WTC11 (cell line): ENCODE results near the gene SIN3B. TPM values are rescaled to one million over a fixed set of nuclear protein-coding genes. Genes with fewer than 3 reads are reported as not detected.
"Not testable (repeated sequence)": the region's sequence is repeated elsewhere in the genome, so short reads cannot be mapped to it uniquely, and the experiment has no call there.

Experiments used
- ATAC-seq: fragments of 200-7000 bp; cut with Tn5 transposase; 2 replicates; pipeline ENCODE4 v1.10.0; 2021; ENCODE audit warnings: mild to moderate bottlenecking, moderate library complexity
- CTCF ChIA-PET: fragments of 300-600 bp; sonication (Branson Sonifier 250); formaldehyde crosslinking; loops from one replicate; lab custom pipeline; 2021; ENCODE audit warnings: antibody characterized with exemption; lab: Charles Lee
- POLR2A ChIA-PET: fragments of 350-600 bp; sonication (Branson Sonifier 250); formaldehyde crosslinking; loops from one replicate; lab custom pipeline; 2021; ENCODE audit warnings: antibody characterized with exemption; lab: Charles Lee
- DNase-seq: peaks from one replicate; pipeline ENCODE4 v3.0.0; 2021; ENCODE audit warnings: low spot score
- H3K27ac Mint-ChIP-seq: 2 replicates; pipeline ENCODE4 v1.8.0; 2021; ENCODE audit warnings: mixed read lengths
- H3K27me3 Mint-ChIP-seq: 2 replicates; pipeline ENCODE4 v1.8.0; 2021; ENCODE audit warnings: low read depth, mild to moderate bottlenecking, moderate library complexity, mixed read lengths
- H3K36me3 Mint-ChIP-seq: 2 replicates; pipeline ENCODE4 v1.8.0; 2021; ENCODE audit warnings: mixed read lengths
- H3K4me1 Mint-ChIP-seq: 2 replicates; pipeline ENCODE4 v1.8.0; 2022; ENCODE audit warnings: mixed read lengths
- H3K4me3 Mint-ChIP-seq: 2 replicates; pipeline ENCODE4 v1.8.0; 2021; ENCODE audit warnings: mild to moderate bottlenecking, moderate library complexity, mixed read lengths
- H3K9me3 Mint-ChIP-seq: 2 replicates; pipeline ENCODE4 v1.8.0; 2021; ENCODE audit warnings: mixed read lengths
- ETV6 ChIP-seq: sonication (generic); formaldehyde crosslinking; IDR thresholded peaks from 2 replicates; pipeline ENCODE4 v1.8.1; 2022; ENCODE audit warnings: mild to moderate bottlenecking, missing genetic modification reagents
- FOXJ3 ChIP-seq: sonication (generic); formaldehyde crosslinking; IDR thresholded peaks from 2 replicates; pipeline ENCODE4 v1.9.0; 2021; ENCODE audit warnings: missing genetic modification reagents, mild to moderate bottlenecking, borderline replicate concordance
- GTF2I ChIP-seq: fragments of 250-450 bp; sonication (Bioruptor Pico); conservative IDR thresholded peaks from 2 replicates; pipeline ENCODE4 v1.4.0; 2021; ENCODE audit warnings: mild to moderate bottlenecking
- HMGA2 ChIP-seq: fragments of 250-450 bp; sonication (Bioruptor Pico); IDR thresholded peaks from 2 replicates; pipeline ENCODE4 v1.4.0; 2021; ENCODE audit warnings: mild to moderate bottlenecking, moderate library complexity
- NFATC4 ChIP-seq: fragments of 250-450 bp; sonication (Bioruptor Pico); IDR thresholded peaks from 2 replicates; pipeline ENCODE4 v1.9.0; 2021; ENCODE audit warnings: mild to moderate bottlenecking
- SP1 ChIP-seq: sonication (generic); formaldehyde crosslinking; conservative IDR thresholded peaks from 2 replicates; pipeline ENCODE4 v1.8.1; 2022; ENCODE audit warnings: missing genetic modification reagents
- ZNF396 ChIP-seq: fragments of 250-450 bp; sonication (Bioruptor Pico); IDR thresholded peaks from 2 replicates; pipeline ENCODE4 v1.8.0; 2021; ENCODE audit warnings: mild to moderate bottlenecking, moderate library complexity, borderline replicate concordance
- ZNF423 ChIP-seq: fragments of 250-450 bp; sonication (Bioruptor Pico); IDR thresholded peaks from 2 replicates; pipeline ENCODE4 v2.1.2; 2022; ENCODE audit warnings: mild to moderate bottlenecking, moderate library complexity
- total RNA-seq: library from RNA; stranded (reverse); gene quantifications from 3 replicates; pipeline ENCODE4 v1.2.3, GENCODE V29; 2021
- TF ChIP-seq, protein P1 (sequence below): sonication (generic); formaldehyde crosslinking; IDR thresholded peaks from 2 replicates; pipeline ENCODE4 v1.8.1; 2023; ENCODE audit warnings: mild to moderate bottlenecking, missing genetic modification reagents, moderate library complexity
- TF ChIP-seq, protein P2 (sequence below): sonication (generic); formaldehyde crosslinking; IDR thresholded peaks from 2 replicates; pipeline ENCODE4 v1.8.0; 2022; ENCODE audit warnings: mild to moderate bottlenecking, missing genetic modification reagents
- TF ChIP-seq, protein P3 (sequence below): sonication (generic); formaldehyde crosslinking; IDR thresholded peaks from 2 replicates; pipeline ENCODE4 v1.8.1; 2023; ENCODE audit warnings: mild to moderate bottlenecking, missing genetic modification reagents, borderline replicate concordance
- TF ChIP-seq, protein P4 (sequence below): fragments of 250-450 bp; sonication (Bioruptor Pico); conservative IDR thresholded peaks from 2 replicates; pipeline ENCODE4 v1.9.0; 2021; ENCODE audit warnings: mild to moderate bottlenecking
- TF ChIP-seq, protein P5 (sequence below): sonication (generic); formaldehyde crosslinking; IDR thresholded peaks from 2 replicates; pipeline ENCODE4 v1.8.1; 2022; ENCODE audit warnings: low read depth, mild to moderate bottlenecking, moderate library complexity, missing genetic modification reagents, borderline replicate concordance
- TF ChIP-seq, protein P6 (sequence below): fragments of 250-450 bp; sonication (Bioruptor Pico); IDR thresholded peaks from 2 replicates; pipeline ENCODE4 v1.8.0; 2021; ENCODE audit warnings: mild to moderate bottlenecking

The SIN3B gene
- total RNA-seq, 1 experiment from 2014 or later: 87.7 TPM

DNA sequence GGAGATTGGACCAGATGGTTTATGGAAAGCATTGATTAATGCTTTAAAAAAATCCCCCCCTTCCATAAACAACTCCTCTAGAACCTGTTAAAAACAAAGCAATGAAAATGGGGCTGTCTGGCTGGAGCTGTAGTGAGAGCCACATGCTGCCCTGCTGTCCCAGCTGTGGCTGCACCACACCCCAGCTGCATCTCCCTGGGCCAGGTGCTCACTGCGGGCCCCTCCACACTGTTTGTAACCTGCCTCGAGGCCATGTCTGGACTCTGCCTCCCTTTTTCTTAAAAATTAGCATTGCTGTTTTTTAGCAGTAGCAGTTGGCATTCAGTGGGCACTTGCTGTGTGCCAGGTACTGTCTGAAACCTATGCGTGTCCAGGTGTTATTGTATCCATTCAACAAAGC, 44.4 kb downstream of the SIN3B start:
- H3K9me3 Mint-ChIP-seq: peaks cover 8% of the 10 kb centered on the region
- no peak for ATAC-seq
- no peaks in the 10 kb centered on the region; the same call in 1 of the 2 replicates for H3K27me3 Mint-ChIP-seq
- peak overlapping the region; percentile 100 for H3K27ac Mint-ChIP-seq
- H3K4me3 Mint-ChIP-seq: no peak overlapping the region
- no peak for TF ChIP-seq GTF2I (CRISPR knock-in tag)
- no peak for TF ChIP-seq ETV6 (CRISPR knock-in tag)
- no peak for TF ChIP-seq ZNF396
- peaks cover 48% of the 10 kb centered on the region for H3K36me3 Mint-ChIP-seq
- CTCF ChIA-PET: no interaction called here
- H3K4me1 Mint-ChIP-seq: no peaks in the 10 kb centered on the region
- DNase-seq: no peak
- POLR2A ChIA-PET: no interaction called here

DNA sequence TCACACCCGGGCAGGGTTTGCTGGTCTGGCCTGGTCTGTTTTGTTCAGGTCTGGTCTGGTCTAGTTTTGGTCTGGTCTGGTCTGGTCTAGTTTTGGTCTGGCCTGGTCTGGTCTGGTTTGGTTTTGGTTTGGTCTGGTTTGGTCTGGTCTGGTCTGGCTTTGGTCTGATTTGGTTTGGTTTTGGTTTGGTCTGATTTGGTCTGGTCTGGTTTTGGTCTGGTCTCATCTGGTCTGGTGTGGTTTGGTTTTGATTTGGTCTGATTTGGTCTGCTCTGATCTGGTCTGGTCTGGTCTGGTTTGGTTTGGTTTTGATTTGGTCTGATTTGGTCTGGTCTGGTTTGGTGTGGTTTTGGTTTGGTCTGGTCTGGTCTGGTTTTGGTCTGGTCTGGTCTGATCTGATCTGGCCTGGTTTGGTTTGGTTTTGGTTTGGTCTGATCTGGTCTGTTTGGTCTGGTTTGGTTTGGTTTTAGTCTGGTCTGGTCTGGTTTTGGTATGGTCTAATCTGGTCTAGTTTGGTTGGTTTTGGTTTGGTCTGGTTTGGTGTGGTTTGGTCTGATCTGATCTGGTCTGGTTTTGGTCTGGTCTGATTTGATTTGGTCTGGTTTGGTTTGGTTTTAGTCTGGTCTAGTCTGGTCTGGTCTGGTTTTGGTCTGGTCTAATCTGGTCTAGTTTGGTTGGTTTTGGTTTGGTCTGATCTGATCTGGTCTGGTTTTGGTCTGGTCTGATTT, 45.2 kb downstream of the SIN3B start:
- no peak overlapping the region for H3K4me3 Mint-ChIP-seq

DNA sequence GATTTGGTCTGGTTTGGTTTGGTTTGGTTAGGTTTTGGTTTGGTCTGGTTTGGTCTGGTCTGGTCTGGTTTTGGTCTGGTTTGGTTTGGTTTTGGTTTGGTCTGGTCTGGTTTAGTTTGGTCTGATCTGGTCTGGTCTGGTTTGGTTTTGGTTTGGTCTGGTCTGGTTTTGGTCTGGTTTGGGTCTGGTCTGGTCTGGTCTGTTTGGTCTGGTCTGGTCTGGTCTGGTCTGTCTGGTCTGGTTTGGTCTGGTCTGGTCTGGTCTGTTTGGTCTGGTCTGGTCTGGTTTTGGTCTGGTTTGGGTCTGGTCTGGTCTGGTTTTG, 45.7 kb downstream of the SIN3B start:
- peaks cover 52% of the 10 kb centered on the region for H3K36me3 Mint-ChIP-seq
- H3K27ac Mint-ChIP-seq: peak overlapping the region; percentile 100
- H3K9me3 Mint-ChIP-seq, ATAC-seq, POLR2A ChIA-PET, H3K27me3 Mint-ChIP-seq, H3K4me1 Mint-ChIP-seq, CTCF ChIA-PET, DNase-seq, H3K4me3 Mint-ChIP-seq: not testable (repeated sequence)

More for the DNA sequence above, 45.2 kb downstream of the SIN3B start:
- POLR2A ChIA-PET: no interaction called here
- Mint-ChIP-seq H3K9me3 (peaks cover 8% of the 10 kb centered on the region), H3K4me1 (no peaks in the 10 kb centered on the region), H3K27me3 (no peaks in the 10 kb centered on the region; the same call in 1 of the 2 replicates), H3K27ac (peak overlapping the region; percentile 100), H3K36me3 (peaks cover 53% of the 10 kb centered on the region)
- ATAC-seq: no peak
- CTCF ChIA-PET: no interaction called here
- no peak for TF ChIP-seq HMGA2 (CRISPR knock-in tag)
- TF ChIP-seq, protein P1, sequence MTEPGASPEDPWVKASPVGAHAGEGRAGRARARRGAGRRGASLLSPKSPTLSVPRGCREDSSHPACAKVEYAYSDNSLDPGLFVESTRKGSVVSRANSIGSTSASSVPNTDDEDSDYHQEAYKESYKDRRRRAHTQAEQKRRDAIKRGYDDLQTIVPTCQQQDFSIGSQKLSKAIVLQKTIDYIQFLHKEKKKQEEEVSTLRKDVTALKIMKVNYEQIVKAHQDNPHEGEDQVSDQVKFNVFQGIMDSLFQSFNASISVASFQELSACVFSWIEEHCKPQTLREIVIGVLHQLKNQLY: no peak
- no peak for TF ChIP-seq FOXJ3 (CRISPR knock-in tag)
- TF ChIP-seq, protein P2, sequence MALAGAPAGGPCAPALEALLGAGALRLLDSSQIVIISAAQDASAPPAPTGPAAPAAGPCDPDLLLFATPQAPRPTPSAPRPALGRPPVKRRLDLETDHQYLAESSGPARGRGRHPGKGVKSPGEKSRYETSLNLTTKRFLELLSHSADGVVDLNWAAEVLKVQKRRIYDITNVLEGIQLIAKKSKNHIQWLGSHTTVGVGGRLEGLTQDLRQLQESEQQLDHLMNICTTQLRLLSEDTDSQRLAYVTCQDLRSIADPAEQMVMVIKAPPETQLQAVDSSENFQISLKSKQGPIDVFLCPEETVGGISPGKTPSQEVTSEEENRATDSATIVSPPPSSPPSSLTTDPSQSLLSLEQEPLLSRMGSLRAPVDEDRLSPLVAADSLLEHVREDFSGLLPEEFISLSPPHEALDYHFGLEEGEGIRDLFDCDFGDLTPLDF (CRISPR knock-in tag): no peak
- TF ChIP-seq, protein P3, sequence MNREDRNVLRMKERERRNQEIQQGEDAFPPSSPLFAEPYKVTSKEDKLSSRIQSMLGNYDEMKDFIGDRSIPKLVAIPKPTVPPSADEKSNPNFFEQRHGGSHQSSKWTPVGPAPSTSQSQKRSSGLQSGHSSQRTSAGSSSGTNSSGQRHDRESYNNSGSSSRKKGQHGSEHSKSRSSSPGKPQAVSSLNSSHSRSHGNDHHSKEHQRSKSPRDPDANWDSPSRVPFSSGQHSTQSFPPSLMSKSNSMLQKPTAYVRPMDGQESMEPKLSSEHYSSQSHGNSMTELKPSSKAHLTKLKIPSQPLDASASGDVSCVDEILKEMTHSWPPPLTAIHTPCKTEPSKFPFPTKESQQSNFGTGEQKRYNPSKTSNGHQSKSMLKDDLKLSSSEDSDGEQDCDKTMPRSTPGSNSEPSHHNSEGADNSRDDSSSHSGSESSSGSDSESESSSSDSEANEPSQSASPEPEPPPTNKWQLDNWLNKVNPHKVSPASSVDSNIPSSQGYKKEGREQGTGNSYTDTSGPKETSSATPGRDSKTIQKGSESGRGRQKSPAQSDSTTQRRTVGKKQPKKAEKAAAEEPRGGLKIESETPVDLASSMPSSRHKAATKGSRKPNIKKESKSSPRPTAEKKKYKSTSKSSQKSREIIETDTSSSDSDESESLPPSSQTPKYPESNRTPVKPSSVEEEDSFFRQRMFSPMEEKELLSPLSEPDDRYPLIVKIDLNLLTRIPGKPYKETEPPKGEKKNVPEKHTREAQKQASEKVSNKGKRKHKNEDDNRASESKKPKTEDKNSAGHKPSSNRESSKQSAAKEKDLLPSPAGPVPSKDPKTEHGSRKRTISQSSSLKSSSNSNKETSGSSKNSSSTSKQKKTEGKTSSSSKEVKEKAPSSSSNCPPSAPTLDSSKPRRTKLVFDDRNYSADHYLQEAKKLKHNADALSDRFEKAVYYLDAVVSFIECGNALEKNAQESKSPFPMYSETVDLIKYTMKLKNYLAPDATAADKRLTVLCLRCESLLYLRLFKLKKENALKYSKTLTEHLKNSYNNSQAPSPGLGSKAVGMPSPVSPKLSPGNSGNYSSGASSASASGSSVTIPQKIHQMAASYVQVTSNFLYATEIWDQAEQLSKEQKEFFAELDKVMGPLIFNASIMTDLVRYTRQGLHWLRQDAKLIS (CRISPR knock-in tag): no peak
- TF ChIP-seq SP1 (CRISPR knock-in tag): no peak
- TF ChIP-seq, protein P4, sequence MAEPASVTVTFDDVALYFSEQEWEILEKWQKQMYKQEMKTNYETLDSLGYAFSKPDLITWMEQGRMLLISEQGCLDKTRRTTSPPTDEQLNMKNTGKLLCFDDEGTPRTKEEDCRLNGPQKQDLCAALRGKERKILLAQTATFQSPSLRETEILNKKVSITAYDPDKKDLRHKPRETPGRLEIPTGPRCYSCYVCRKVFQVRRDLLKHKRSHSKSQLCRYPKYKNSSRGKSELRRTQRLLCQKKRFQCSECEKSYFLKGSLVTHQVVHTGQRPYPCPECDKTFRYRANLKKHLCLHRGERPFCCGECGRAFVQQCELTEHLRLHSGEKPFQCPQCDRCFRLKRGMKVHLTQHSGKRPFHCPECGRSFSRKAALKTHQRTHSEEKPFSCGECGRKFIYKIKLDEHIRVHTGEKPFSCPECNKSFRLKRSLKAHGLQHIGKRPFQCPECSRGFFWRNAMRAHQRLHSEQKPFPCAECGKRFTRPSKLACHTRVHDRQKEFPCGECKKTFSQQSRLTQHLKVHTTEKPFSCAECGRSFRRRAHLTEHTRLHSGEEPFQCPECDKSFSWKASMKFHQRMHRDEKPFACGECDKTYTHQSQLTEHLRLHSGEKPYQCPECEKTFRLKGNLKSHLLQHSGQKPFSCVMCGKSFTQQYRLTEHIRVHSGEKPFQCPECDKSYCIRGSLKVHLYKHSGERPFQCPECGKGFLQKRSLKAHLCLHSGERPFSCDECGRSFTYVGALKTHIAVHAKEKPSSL (CRISPR knock-in tag): no peak
- TF ChIP-seq, protein P5, sequence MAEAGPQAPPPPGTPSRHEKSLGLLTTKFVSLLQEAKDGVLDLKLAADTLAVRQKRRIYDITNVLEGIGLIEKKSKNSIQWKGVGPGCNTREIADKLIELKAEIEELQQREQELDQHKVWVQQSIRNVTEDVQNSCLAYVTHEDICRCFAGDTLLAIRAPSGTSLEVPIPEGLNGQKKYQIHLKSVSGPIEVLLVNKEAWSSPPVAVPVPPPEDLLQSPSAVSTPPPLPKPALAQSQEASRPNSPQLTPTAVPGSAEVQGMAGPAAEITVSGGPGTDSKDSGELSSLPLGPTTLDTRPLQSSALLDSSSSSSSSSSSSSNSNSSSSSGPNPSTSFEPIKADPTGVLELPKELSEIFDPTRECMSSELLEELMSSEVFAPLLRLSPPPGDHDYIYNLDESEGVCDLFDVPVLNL (CRISPR knock-in tag): no peak
- TF ChIP-seq NFATC4 (CRISPR knock-in tag): no peak
- no peak for TF ChIP-seq ZNF423
- TF ChIP-seq, protein P6, sequence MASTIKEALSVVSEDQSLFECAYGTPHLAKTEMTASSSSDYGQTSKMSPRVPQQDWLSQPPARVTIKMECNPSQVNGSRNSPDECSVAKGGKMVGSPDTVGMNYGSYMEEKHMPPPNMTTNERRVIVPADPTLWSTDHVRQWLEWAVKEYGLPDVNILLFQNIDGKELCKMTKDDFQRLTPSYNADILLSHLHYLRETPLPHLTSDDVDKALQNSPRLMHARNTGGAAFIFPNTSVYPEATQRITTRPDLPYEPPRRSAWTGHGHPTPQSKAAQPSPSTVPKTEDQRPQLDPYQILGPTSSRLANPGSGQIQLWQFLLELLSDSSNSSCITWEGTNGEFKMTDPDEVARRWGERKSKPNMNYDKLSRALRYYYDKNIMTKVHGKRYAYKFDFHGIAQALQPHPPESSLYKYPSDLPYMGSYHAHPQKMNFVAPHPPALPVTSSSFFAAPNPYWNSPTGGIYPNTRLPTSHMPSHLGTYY: no peak
- DNase-seq: no peak
